Esophagus (tissue), 2 donors: ENCODE results near the gene PRR23E. TPM values are rescaled to one million over a fixed set of nuclear protein-coding genes. Genes with fewer than 3 reads are reported as not detected.

Experiments used
- H3K27ac ChIP-seq, 2 donors: one replicate each; pipeline ENCODE4 v1.5.1; 2013; ENCODE audit warnings: low read depth in 2 of 2, mild to moderate bottlenecking in 2 of 2, inconsistent platforms in 1 of 2, low read length in 1 of 2, moderate library complexity in 1 of 2
- H3K27me3 ChIP-seq, 2 donors: one replicate each; pipeline ENCODE4 v1.6.1; 2013; ENCODE audit warnings: low read length in 2 of 2, control low read depth in 1 of 2, mild to moderate bottlenecking in 1 of 2; ENCODE audit not compliant: insufficient read depth in 2 of 2, control insufficient read depth in 1 of 2
- H3K36me3 ChIP-seq, 2 donors: one replicate each; pipeline ENCODE4 v1.6.1; 2013; ENCODE audit warnings: low read length in 1 of 2; ENCODE audit not compliant: control insufficient read depth in 2 of 2, insufficient read depth in 2 of 2
- H3K4me1 ChIP-seq, 2 donors: one replicate each; pipeline ENCODE4 v1.6.1; 2013; ENCODE audit warnings: low read length in 1 of 2; ENCODE audit not compliant: control insufficient read depth in 2 of 2, insufficient read depth in 2 of 2
- H3K4me3 ChIP-seq, 2 donors: one replicate each; pipeline ENCODE4 v1.5.1; 2013; ENCODE audit warnings: low read length in 2 of 2, mild to moderate bottlenecking in 2 of 2, low read depth in 1 of 2, moderate library complexity in 1 of 2
- H3K9me3 ChIP-seq, 2 donors: one replicate each; pipeline ENCODE4 v1.6.1; 2013; ENCODE audit warnings: mild to moderate bottlenecking in 2 of 2, low read depth in 1 of 2, low read length in 1 of 2, moderate library complexity in 1 of 2; ENCODE audit not compliant: control insufficient read depth in 2 of 2, insufficient read depth in 1 of 2
- WGBS, 2 donors: extraction: QIAGEN DNeasy Blood & Tissue Kit; methylation state at CpG; one replicate each; pipeline ENCODE4 v1.1.7; 2013; 5-methylcytosine and 5-hydroxymethylcytosine counted together
- polyA plus RNA-seq, 2 donors: library from polyadenylated mRNA; stranded (reverse); fragments of 200-250 nt; gene quantifications; one replicate each; pipeline ENCODE4 v1.2.3, GENCODE V29; 2013
- donor health status: healthy with polysubstance abuse.
- donor health status: Bipolar disorder and iron deficiency.

The PRR23E gene
- polyA plus RNA-seq, 2 donors = not detected

- H3K27ac ChIP-seq = no peak overlapping the region
- H3K4me3 ChIP-seq = no peak overlapping the region
- no peaks in the 10 kb centered on the region for H3K9me3 ChIP-seq
- WGBS, 2 donors = 84 to 87% methylated on average over 5 of the region's 5 CpGs
- no peaks in the 10 kb centered on the region for H3K4me1 ChIP-seq
- H3K27me3 ChIP-seq = no peaks in the 10 kb centered on the region
- H3K36me3 ChIP-seq = no peaks in the 10 kb centered on the region
Measured at GRCh38 chr3:127172211-127172610, 20.7 kb upstream of the PRR23E start.

GRCh38 chr3:127172781-127173515 is 20.0 kb upstream of the PRR23E start:
- no peaks in the 10 kb centered on the region for H3K36me3 ChIP-seq
- no peaks in the 10 kb centered on the region for H3K27me3 ChIP-seq
- no peak overlapping the region for H3K27ac ChIP-seq
- no peaks in the 10 kb centered on the region for H3K4me1 ChIP-seq
- H3K4me3 ChIP-seq = no peak overlapping the region
- no peaks in the 10 kb centered on the region for H3K9me3 ChIP-seq
- 37 to 45% methylated on average over 22 of the region's 22 CpGs for WGBS, 2 donors

- no peaks in the 10 kb centered on the region for H3K27me3 ChIP-seq
- H3K9me3 ChIP-seq = no peaks in the 10 kb centered on the region
- WGBS, 2 donors = 81 to 86% methylated on average over 5 of the region's 5 CpGs
- no peak overlapping the region for H3K4me3 ChIP-seq
- no peak overlapping the region for H3K27ac ChIP-seq
- no peaks in the 10 kb centered on the region for H3K4me1 ChIP-seq
- H3K36me3 ChIP-seq = no peaks in the 10 kb centered on the region
Measured at GRCh38 chr3:127173516-127174166, 19.3 kb upstream of the PRR23E start.

- 73 to 75% methylated on average over 4 of the region's 4 CpGs for WGBS, 2 donors
- Histone ChIP-seq H3K9me3 (no peaks in the 10 kb centered on the region), H3K36me3 (no peaks in the 10 kb centered on the region), H3K4me1 (no peaks in the 10 kb centered on the region), H3K27me3 (no peaks in the 10 kb centered on the region), H3K27ac (no peak overlapping the region), H3K4me3 (no peak overlapping the region)
Measured at GRCh38 chr3:127174284-127174683, 18.6 kb upstream of the PRR23E start.

- H3K36me3 ChIP-seq = no peaks in the 10 kb centered on the region
- H3K4me1 ChIP-seq = no peaks in the 10 kb centered on the region
- 83 to 84% methylated on average over 2 of the region's 2 CpGs for WGBS, 2 donors
- no peak overlapping the region for H3K27ac ChIP-seq
- no peaks in the 10 kb centered on the region for H3K27me3 ChIP-seq
- no peak overlapping the region for H3K4me3 ChIP-seq
- no peaks in the 10 kb centered on the region for H3K9me3 ChIP-seq
Measured at GRCh38 chr3:127174715-127175140, 18.2 kb upstream of the PRR23E start.

GRCh38 chr3:127175272-127175671 is 17.7 kb upstream of the PRR23E start:
- H3K4me1 ChIP-seq = no peaks in the 10 kb centered on the region
- no peaks in the 10 kb centered on the region for H3K9me3 ChIP-seq
- H3K27me3 ChIP-seq = no peaks in the 10 kb centered on the region
- no peak overlapping the region for H3K27ac ChIP-seq
- 52 to 62% methylated on average over 11 of the region's 11 CpGs for whole genome bisulfite sequencing, 2 donors
- no peaks in the 10 kb centered on the region for H3K36me3 ChIP-seq
- H3K4me3 ChIP-seq = no peak overlapping the region

GRCh38 chr3:127177226-127177625 is 15.7 kb upstream of the PRR23E start:
- H3K36me3 ChIP-seq = no peaks in the 10 kb centered on the region
- no peak overlapping the region for H3K27ac ChIP-seq
- H3K4me1 ChIP-seq = no peaks in the 10 kb centered on the region
- H3K4me3 ChIP-seq = no peak overlapping the region
- H3K9me3 ChIP-seq = no peaks in the 10 kb centered on the region
- no peaks in the 10 kb centered on the region for H3K27me3 ChIP-seq
- 61 to 71% methylated on average over 1 of the region's 1 CpG for WGBS, 2 donors

- Histone ChIP-seq H3K9me3 (no peaks in the 10 kb centered on the region), H3K27ac (no peak overlapping the region), H3K36me3 (no peaks in the 10 kb centered on the region), H3K4me1 (no peaks in the 10 kb centered on the region), H3K4me3 (no peak overlapping the region), H3K27me3 (no peaks in the 10 kb centered on the region)
- WGBS, 2 donors = 78 to 84% methylated on average over 6 of the region's 6 CpGs
Measured at GRCh38 chr3:127180859-127181258, 12.1 kb upstream of the PRR23E start.

GRCh38 chr3:127182431-127182830 is 10.5 kb upstream of the PRR23E start:
- Histone ChIP-seq H3K27me3 (no peaks in the 10 kb centered on the region), H3K4me3 (no peak overlapping the region), H3K27ac (no peak overlapping the region), H3K36me3 (no peaks in the 10 kb centered on the region), H3K9me3 (no peaks in the 10 kb centered on the region), H3K4me1 (no peaks in the 10 kb centered on the region)
- WGBS, 2 donors = 56 to 68% methylated on average over 7 of the region's 7 CpGs
